Stimulated activated CD8-positive, alpha-beta memory T cell treated with anti-CD3 and anti-CD28 coated beads, Interleukin-7, amount 100 ng/mL, for 4 hours (primary cell): ENCODE results near the gene SLC35G3.
"Not testable (repeated sequence)": the region's sequence is repeated elsewhere in the genome, so short reads cannot be mapped to it uniquely, and the experiment has no call there.

Source experiments
- DNase-seq, 2 donors: peaks; one replicate each; pipeline ENCODE4 v3.0.0-alpha.2; 2020; ENCODE audit warnings: low read depth in 2 of 2

The SLC35G3 gene

GRCh38 chr17:35210741-35211140 is 16.5 kb upstream of the SLC35G3 start:
- no peak for DNase-seq

GRCh38 chr17:35202582-35202981 is 8.4 kb upstream of the SLC35G3 start:
- DNase-seq, result not testable (repeated sequence)

- not testable (repeated sequence) for DNase-seq
These were observed 869 bp upstream of the SLC35G3 start for GRCh38 chr17:35195062-35195461.

GRCh38 chr17:35192708-35193107 is 1.5 kb downstream of the SLC35G3 start:
- peak in 1 of 2 donors; percentile 34 for DNase-seq

- DNase-seq, result no peak
These were observed 3.0 kb downstream of the SLC35G3 start for GRCh38 chr17:35191001-35191695.

- no peak for DNase-seq
These were observed 4.9 kb downstream of the SLC35G3 start for GRCh38 chr17:35189291-35189690.

- DNase-seq, result no peak
These were observed 6.1 kb downstream of the SLC35G3 start for GRCh38 chr17:35188111-35188510.

GRCh38 chr17:35187481-35187880 is 6.7 kb downstream of the SLC35G3 start:
- DNase-seq, result no peak

- DNase-seq, result no peak
These were observed 8.3 kb downstream of the SLC35G3 start for GRCh38 chr17:35185849-35186248.

- no peak for DNase-seq
These were observed 9.9 kb downstream of the SLC35G3 start for GRCh38 chr17:35184274-35184673.

- no peak for DNase-seq
These were observed 10.9 kb downstream of the SLC35G3 start for GRCh38 chr17:35183332-35183731.

- not testable (repeated sequence) for DNase-seq
These were observed 14.8 kb downstream of the SLC35G3 start for GRCh38 chr17:35179379-35179778.

- no peak for DNase-seq
These were observed 17.3 kb downstream of the SLC35G3 start for GRCh38 chr17:35176897-35177296.

GRCh38 chr17:35175638-35176415 is 18.4 kb downstream of the SLC35G3 start:
- DNase-seq, result no peak

- DNase-seq, result no peak
These were observed 19.3 kb downstream of the SLC35G3 start for GRCh38 chr17:35174835-35175334.

- not testable (repeated sequence) for DNase-seq
These were observed 21.9 kb downstream of the SLC35G3 start for GRCh38 chr17:35172321-35172720.

GRCh38 chr17:35171834-35172233 is 22.4 kb downstream of the SLC35G3 start:
- no peak for DNase-seq

GRCh38 chr17:35170968-35171771 is 23.0 kb downstream of the SLC35G3 start:
- no peak for DNase-seq

- DNase-seq, result no peak
These were observed 24.3 kb downstream of the SLC35G3 start for GRCh38 chr17:35169835-35170363.

GRCh38 chr17:35167666-35168065 is 26.5 kb downstream of the SLC35G3 start:
- no peak for DNase-seq

- DNase-seq, result no peak
These were observed 27.1 kb downstream of the SLC35G3 start for GRCh38 chr17:35167046-35167445.

GRCh38 chr17:35166526-35166925 is 27.7 kb downstream of the SLC35G3 start:
- no peak for DNase-seq
